H1 (cell line): Measurements from ENCODE around the gene HUWE1. TPM values are rescaled to one million over a fixed set of nuclear protein-coding genes. Genes with fewer than 3 reads are reported as not detected.

Experiments used
- CHD2 ChIP-seq: IDR thresholded peaks from 2 replicates; pipeline ENCODE4 v1.6.1; 2012; ENCODE audit warnings: low read length, improper control_type of control experiment
- GTF2F1 ChIP-seq: IDR thresholded peaks from 2 replicates; pipeline ENCODE4 v1.6.1; 2012; ENCODE audit warnings: low read depth, low read length, improper control_type of control experiment, borderline replicate concordance
- KDM5A ChIP-seq: fragments of 200-600 bp; IDR thresholded peaks from 2 replicates; pipeline ENCODE4 v1.7.1; 2012; ENCODE audit warnings: mild to moderate bottlenecking, low read length, inconsistent platforms, mixed read lengths
- RNF2 ChIP-seq: fragments of 200-900, 300-1000 bp; sonication (generic); IDR thresholded peaks from 2 replicates; pipeline ENCODE4 v1.7.1; 2016; ENCODE audit warnings: borderline replicate concordance, low read depth, mild to moderate bottlenecking, antibody characterized with exemption, low read length; ENCODE audit not compliant: poor library complexity, severe bottlenecking; ENCODE audit errors: missing control alignments
- SP4 ChIP-seq: IDR thresholded peaks from 2 replicates; pipeline ENCODE4 v1.6.1; 2012; ENCODE audit warnings: low read length, inconsistent platforms
- TAF1 ChIP-seq: IDR thresholded peaks from 2 replicates; pipeline ENCODE4 v1.6.1; 2011; ENCODE audit warnings: mild to moderate bottlenecking, low read depth, low read length
- YY1 ChIP-seq: IDR thresholded peaks from 2 replicates; pipeline ENCODE4 v1.6.1; 2011; ENCODE audit warnings: low read depth, mild to moderate bottlenecking, low read length
- ZNF274 ChIP-seq: IDR thresholded peaks from 2 replicates; pipeline ENCODE4 v1.7.0; 2012; ENCODE audit warnings: low read length, borderline replicate concordance; ENCODE audit errors: extremely low read depth
- polyA plus RNA-seq, 7 experiments: library from polyadenylated mRNA; depleted of rRNA in 3 of 7; stranded (reverse) in 5 of 7; unstranded in 2 of 7; fragments of >200 nt in 5 of 7; fragments of 200-250 nt in 2 of 7; gene quantifications; 1 replicate in 5 of 7; 2 replicates in 1 of 7; 4 replicates in 1 of 7; pipeline versions ENCODE4 v1.2.1 to v1.2.3, GENCODE V29; 2011 to 2013; ENCODE audit warnings: missing spikeins in 2 of 7, mixed read lengths in 2 of 7
- total RNA-seq: library from RNA; stranded (reverse); fragmentation: NEBNext Ultra II Directional; extraction: Animal tissue kit (Norgen Biotek cat#: 25700); gene quantifications from 2 replicates; pipeline ENCODE4 v1.2.1, GENCODE V29; 2021
- TF ChIP-seq, protein P1 (sequence below): fragments of 300-600 bp; sonication (generic); IDR thresholded peaks from 2 replicates; pipeline ENCODE4 v1.7.1; 2012; ENCODE audit warnings: low read length, moderate library complexity, mild to moderate bottlenecking, inconsistent platforms; ENCODE audit not compliant: insufficient replicate concordance

Gene HUWE1
- total and polyA plus RNA-seq, 2 of the 8 experiments (the other 6 are each of a cell fraction or from before 2014, with no cell fraction given), result 114 to 252 TPM

DNA sequence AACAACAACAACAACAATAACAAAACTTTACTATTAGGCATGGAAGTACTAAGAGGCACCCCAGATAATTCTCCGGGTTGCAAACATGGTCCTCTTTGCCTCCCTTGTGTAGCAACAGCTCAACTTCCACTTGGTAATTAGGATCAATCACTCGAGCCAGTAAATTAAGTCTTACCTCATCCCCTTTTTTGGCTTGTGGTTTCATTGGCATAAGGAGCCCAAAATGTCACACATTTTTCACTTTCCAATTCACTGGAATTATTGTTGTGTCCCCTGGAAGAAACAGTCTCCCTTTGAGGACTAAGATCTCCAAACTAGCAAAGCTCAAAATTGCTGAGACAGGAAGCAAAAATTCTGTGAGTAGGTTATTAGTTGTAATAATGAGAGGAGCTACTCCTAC, 203.1 kb downstream of the HUWE1 start (continued):
- TF ChIP-seq, protein P1, sequence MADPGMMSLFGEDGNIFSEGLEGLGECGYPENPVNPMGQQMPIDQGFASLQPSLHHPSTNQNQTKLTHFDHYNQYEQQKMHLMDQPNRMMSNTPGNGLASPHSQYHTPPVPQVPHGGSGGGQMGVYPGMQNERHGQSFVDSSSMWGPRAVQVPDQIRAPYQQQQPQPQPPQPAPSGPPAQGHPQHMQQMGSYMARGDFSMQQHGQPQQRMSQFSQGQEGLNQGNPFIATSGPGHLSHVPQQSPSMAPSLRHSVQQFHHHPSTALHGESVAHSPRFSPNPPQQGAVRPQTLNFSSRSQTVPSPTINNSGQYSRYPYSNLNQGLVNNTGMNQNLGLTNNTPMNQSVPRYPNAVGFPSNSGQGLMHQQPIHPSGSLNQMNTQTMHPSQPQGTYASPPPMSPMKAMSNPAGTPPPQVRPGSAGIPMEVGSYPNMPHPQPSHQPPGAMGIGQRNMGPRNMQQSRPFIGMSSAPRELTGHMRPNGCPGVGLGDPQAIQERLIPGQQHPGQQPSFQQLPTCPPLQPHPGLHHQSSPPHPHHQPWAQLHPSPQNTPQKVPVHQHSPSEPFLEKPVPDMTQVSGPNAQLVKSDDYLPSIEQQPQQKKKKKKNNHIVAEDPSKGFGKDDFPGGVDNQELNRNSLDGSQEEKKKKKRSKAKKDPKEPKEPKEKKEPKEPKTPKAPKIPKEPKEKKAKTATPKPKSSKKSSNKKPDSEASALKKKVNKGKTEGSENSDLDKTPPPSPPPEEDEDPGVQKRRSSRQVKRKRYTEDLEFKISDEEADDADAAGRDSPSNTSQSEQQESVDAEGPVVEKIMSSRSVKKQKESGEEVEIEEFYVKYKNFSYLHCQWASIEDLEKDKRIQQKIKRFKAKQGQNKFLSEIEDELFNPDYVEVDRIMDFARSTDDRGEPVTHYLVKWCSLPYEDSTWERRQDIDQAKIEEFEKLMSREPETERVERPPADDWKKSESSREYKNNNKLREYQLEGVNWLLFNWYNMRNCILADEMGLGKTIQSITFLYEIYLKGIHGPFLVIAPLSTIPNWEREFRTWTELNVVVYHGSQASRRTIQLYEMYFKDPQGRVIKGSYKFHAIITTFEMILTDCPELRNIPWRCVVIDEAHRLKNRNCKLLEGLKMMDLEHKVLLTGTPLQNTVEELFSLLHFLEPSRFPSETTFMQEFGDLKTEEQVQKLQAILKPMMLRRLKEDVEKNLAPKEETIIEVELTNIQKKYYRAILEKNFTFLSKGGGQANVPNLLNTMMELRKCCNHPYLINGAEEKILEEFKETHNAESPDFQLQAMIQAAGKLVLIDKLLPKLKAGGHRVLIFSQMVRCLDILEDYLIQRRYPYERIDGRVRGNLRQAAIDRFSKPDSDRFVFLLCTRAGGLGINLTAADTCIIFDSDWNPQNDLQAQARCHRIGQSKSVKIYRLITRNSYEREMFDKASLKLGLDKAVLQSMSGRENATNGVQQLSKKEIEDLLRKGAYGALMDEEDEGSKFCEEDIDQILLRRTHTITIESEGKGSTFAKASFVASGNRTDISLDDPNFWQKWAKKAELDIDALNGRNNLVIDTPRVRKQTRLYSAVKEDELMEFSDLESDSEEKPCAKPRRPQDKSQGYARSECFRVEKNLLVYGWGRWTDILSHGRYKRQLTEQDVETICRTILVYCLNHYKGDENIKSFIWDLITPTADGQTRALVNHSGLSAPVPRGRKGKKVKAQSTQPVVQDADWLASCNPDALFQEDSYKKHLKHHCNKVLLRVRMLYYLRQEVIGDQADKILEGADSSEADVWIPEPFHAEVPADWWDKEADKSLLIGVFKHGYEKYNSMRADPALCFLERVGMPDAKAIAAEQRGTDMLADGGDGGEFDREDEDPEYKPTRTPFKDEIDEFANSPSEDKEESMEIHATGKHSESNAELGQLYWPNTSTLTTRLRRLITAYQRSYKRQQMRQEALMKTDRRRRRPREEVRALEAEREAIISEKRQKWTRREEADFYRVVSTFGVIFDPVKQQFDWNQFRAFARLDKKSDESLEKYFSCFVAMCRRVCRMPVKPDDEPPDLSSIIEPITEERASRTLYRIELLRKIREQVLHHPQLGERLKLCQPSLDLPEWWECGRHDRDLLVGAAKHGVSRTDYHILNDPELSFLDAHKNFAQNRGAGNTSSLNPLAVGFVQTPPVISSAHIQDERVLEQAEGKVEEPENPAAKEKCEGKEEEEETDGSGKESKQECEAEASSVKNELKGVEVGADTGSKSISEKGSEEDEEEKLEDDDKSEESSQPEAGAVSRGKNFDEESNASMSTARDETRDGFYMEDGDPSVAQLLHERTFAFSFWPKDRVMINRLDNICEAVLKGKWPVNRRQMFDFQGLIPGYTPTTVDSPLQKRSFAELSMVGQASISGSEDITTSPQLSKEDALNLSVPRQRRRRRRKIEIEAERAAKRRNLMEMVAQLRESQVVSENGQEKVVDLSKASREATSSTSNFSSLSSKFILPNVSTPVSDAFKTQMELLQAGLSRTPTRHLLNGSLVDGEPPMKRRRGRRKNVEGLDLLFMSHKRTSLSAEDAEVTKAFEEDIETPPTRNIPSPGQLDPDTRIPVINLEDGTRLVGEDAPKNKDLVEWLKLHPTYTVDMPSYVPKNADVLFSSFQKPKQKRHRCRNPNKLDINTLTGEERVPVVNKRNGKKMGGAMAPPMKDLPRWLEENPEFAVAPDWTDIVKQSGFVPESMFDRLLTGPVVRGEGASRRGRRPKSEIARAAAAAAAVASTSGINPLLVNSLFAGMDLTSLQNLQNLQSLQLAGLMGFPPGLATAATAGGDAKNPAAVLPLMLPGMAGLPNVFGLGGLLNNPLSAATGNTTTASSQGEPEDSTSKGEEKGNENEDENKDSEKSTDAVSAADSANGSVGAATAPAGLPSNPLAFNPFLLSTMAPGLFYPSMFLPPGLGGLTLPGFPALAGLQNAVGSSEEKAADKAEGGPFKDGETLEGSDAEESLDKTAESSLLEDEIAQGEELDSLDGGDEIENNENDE, result no peak
- TF ChIP-seq RNF2 (no peak), ZNF274 (no peak), TAF1 (no peak), CHD2 (no peak), YY1 (no peak), GTF2F1 (no peak), SP4 (no peak), KDM5A (no peak)
- TF ChIP-seq, all 59 proteins: peak for 0
